ENCODE measurements around the gene SUGCT. TPM values are rescaled to one million over a fixed set of nuclear protein-coding genes. Genes with fewer than 3 reads are reported as not detected.

Gene SUGCT
- total RNA-seq, 1 experiment from 2014 or later, result 4.6 TPM

GRCh38 chr7:40800771-40801170 lies 666.0 kb downstream of the SUGCT start:
- no peak for DNase-seq (ENCODE audit: low spot score)
- Mint-ChIP-seq H3K27me3 (ENCODE audit: low read depth) (no peaks in the 10 kb centered on the region), H3K4me3 (no peak overlapping the region), H3K4me1 (0 out of 2 replicates have a peak, but pooled peaks cover 5% of the 10 kb centered on the region), H3K9me3 (no peaks in the 10 kb centered on the region), H3K36me3 (no peaks in the 10 kb centered on the region), H3K27ac (no peak overlapping the region)
- ATAC-seq, result no peak
- no peak for TF ChIP-seq NR2C2 (CRISPR knock-in tag; IDR thresholded peaks at IDR 0.05)
- TF ChIP-seq GTF2I (CRISPR knock-in tag; conservative IDR thresholded peaks at IDR 0.05), result no peak
- POLR2A ChIA-PET, result no interaction called here
- CTCF ChIA-PET, result no interaction called here

- Mint-ChIP-seq H3K9me3 (no peaks in the 10 kb centered on the region), H3K36me3 (no peaks in the 10 kb centered on the region), H3K4me3 (no peak overlapping the region), H3K4me1 (0 out of 2 replicates have a peak, but pooled peaks cover 5% of the 10 kb centered on the region), H3K27ac (no peak overlapping the region), H3K27me3 (ENCODE audit: low read depth) (no peaks in the 10 kb centered on the region)
- no peak for DNase-seq (ENCODE audit: low spot score)
- ATAC-seq, result no peak
- TF ChIP-seq SMAD4 (CRISPR knock-in tag; IDR thresholded peaks at IDR 0.05), result no peak
- no peak for TF ChIP-seq ZNF425 (CRISPR knock-in tag; conservative IDR thresholded peaks at IDR 0.05)
- no peak for TF ChIP-seq ARID4B (CRISPR knock-in tag; IDR thresholded peaks at IDR 0.05; ENCODE audit: borderline replicate concordance)
- TF ChIP-seq HMGXB4 (CRISPR knock-in tag; IDR thresholded peaks at IDR 0.05), result no peak
- no peak for TF ChIP-seq ZNF138 (CRISPR knock-in tag; conservative IDR thresholded peaks at IDR 0.05)
- no peak for TF ChIP-seq ZNF416 (CRISPR knock-in tag; IDR thresholded peaks at IDR 0.05)
- CTCF ChIA-PET, result no interaction called here
- POLR2A ChIA-PET, result no interaction called here
Observed at GRCh38 chr7:40802497-40802896, 667.7 kb downstream of the SUGCT start.

GRCh38 chr7:40804477-40805215 lies 669.8 kb downstream of the SUGCT start:
- Mint-ChIP-seq H3K27me3 (ENCODE audit: low read depth) (no peaks in the 10 kb centered on the region), H3K27ac (no peak overlapping the region), H3K36me3 (no peaks in the 10 kb centered on the region), H3K4me1 (0 out of 2 replicates have a peak, but pooled peaks cover 5% of the 10 kb centered on the region), H3K4me3 (no peak overlapping the region), H3K9me3 (peaks cover under 1% of the 10 kb centered on the region; the same call in 1 of the 2 replicates)
- TF ChIP-seq NR2C2 (CRISPR knock-in tag; IDR thresholded peaks at IDR 0.05) (no peak), SMAD3 (CRISPR knock-in tag; IDR thresholded peaks at IDR 0.05; ENCODE audit: borderline replicate concordance) (no peak)
- ATAC-seq (no peak), DNase-seq (ENCODE audit: low spot score) (no peak)
- ChIA-PET POLR2A (no interaction called here), CTCF (no interaction called here)

GRCh38 chr7:40805361-40805760 lies 670.6 kb downstream of the SUGCT start:
- DNase-seq (ENCODE audit: low spot score) (no peak), ATAC-seq (no peak)
- Mint-ChIP-seq H3K36me3 (no peaks in the 10 kb centered on the region), H3K9me3 (peaks cover 6% of the 10 kb centered on the region), H3K27ac (no peak overlapping the region), H3K4me3 (no peak overlapping the region), H3K4me1 (0 out of 2 replicates have a peak, but pooled peaks cover 5% of the 10 kb centered on the region), H3K27me3 (ENCODE audit: low read depth) (no peaks in the 10 kb centered on the region)
- POLR2A ChIA-PET, result no interaction called here
- CTCF ChIA-PET, result no interaction called here
- TF ChIP-seq ZSCAN18 (CRISPR knock-in tag; IDR thresholded peaks at IDR 0.05) (no peak), ATF6 (CRISPR knock-in tag; IDR thresholded peaks at IDR 0.05) (no peak), GTF2I (CRISPR knock-in tag; conservative IDR thresholded peaks at IDR 0.05) (no peak), SOX15 (CRISPR knock-in tag; IDR thresholded peaks at IDR 0.05) (no peak), MYBL2 (CRISPR knock-in tag; IDR thresholded peaks at IDR 0.05) (no peak), KAT7 (CRISPR knock-in tag; IDR thresholded peaks at IDR 0.05; ENCODE audit: borderline replicate concordance) (no peak), ZMAT4 (CRISPR knock-in tag; IDR thresholded peaks at IDR 0.05) (no peak)
